ENCODE data around the gene TCF7L2. TPM values are rescaled to one million over a fixed set of nuclear protein-coding genes. Genes with fewer than 3 reads are reported as not detected.
A peak's percentile ranks its signal among the peaks of the same experiment; 100 is the strongest.

Gene TCF7L2
- total and polyA plus RNA-seq, 4 donors: 9.1 to 32.3 (median 21.4) TPM

DNA sequence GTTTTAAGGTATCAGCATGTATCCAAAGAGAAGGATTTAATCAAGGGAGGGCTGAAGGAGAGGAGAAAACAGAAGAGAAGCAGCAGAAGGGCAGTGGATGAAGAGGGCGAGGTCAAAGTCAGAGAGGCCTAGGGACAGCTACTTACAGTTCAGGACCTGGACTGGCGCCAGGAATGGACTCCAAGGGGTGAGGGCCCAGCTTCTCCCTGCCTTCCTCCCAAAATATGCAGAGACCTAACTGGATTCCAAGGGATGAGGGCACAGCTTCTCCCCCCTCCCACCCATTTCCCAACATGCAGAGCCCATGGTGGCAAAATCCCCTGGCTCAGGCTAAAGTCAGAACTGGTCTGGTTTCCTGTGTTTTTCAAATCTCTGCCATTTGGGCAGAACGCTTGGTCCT is 3.4 kb upstream of the TCF7L2 start:
- TF ChIP-seq CTCF (IDR thresholded peaks at IDR 0.05; ENCODE audit: control extremely low read depth, extremely low read depth): no peak
- H3K9me3 ChIP-seq (ENCODE audit: control insufficient read depth in 4 of 4, insufficient read depth in 3 of 4, low read length in 3 of 4): no peaks in the 10 kb centered on the region
- WGBS, 2 donors: 85 to 89% methylated on average over 3 of the region's 3 CpGs
- H3K4me3 ChIP-seq: no peak overlapping the region
- no peak overlapping the region for H3K27ac ChIP-seq (ENCODE audit: low read depth in 1 of 2, low read length in 1 of 2)
- H3K36me3 ChIP-seq (ENCODE audit: control insufficient read depth in 4 of 4, insufficient read depth in 4 of 4, low read length in 4 of 4): no peaks in the 10 kb centered on the region
- no peak for ATAC-seq (ENCODE audit: insufficient read depth, low FRiP score)
- H3K27me3 ChIP-seq (ENCODE audit: control insufficient read depth in 3 of 3, insufficient read depth in 3 of 3, low read length in 2 of 3): no peaks in the 10 kb centered on the region
- DNase-seq: peak in 2 of 3 donors; percentile 25 to 43
- H3K9ac ChIP-seq (ENCODE audit: insufficient read depth in 1 of 2, low read length in 2 of 2): no peak overlapping the region
- peaks cover 3 to 23% (median 11%) of the 10 kb centered on the region in 5 donors for H3K4me1 ChIP-seq (ENCODE audit: control insufficient read depth in 5 of 5, insufficient read depth in 5 of 5, low read length in 5 of 5)

- DNase-seq (no peak), ATAC-seq (ENCODE audit: insufficient read depth, low FRiP score) (no peak)
- Histone ChIP-seq H3K4me3 (no peak overlapping the region), H3K27ac (ENCODE audit: low read depth in 1 of 2, low read length in 1 of 2) (no peak overlapping the region), H3K4me1 (ENCODE audit: control insufficient read depth in 5 of 5, insufficient read depth in 5 of 5, low read length in 5 of 5) (peaks cover 3 to 27% (median 17%) of the 10 kb centered on the region in 5 donors), H3K9ac (ENCODE audit: insufficient read depth in 1 of 2, low read length in 2 of 2) (no peak overlapping the region), H3K9me3 (ENCODE audit: control insufficient read depth in 4 of 4, insufficient read depth in 3 of 4, low read length in 3 of 4) (no peaks in the 10 kb centered on the region), H3K27me3 (ENCODE audit: control insufficient read depth in 3 of 3, insufficient read depth in 3 of 3, low read length in 2 of 3) (no peaks in the 10 kb centered on the region), H3K36me3 (ENCODE audit: control insufficient read depth in 4 of 4, insufficient read depth in 4 of 4, low read length in 4 of 4) (no peaks in the 10 kb centered on the region)
- no peak for TF ChIP-seq CTCF (IDR thresholded peaks at IDR 0.05; ENCODE audit: control extremely low read depth, extremely low read depth)
- 96 to 97% methylated on average over 1 of the region's 1 CpG for WGBS, 2 donors
Measured at GRCh38 chr10:112948196-112948595, 1.9 kb upstream of the TCF7L2 start.

- Histone ChIP-seq H3K36me3 (ENCODE audit: control insufficient read depth in 4 of 4, insufficient read depth in 4 of 4, low read length in 4 of 4) (no peaks in the 10 kb centered on the region), H3K4me1 (ENCODE audit: control insufficient read depth in 5 of 5, insufficient read depth in 5 of 5, low read length in 5 of 5) (peaks cover 3 to 38% (median 26%) of the 10 kb centered on the region in 5 donors), H3K27me3 (ENCODE audit: control insufficient read depth in 3 of 3, insufficient read depth in 3 of 3, low read length in 2 of 3) (no peaks in the 10 kb centered on the region), H3K4me3 (no peak overlapping the region), H3K9me3 (ENCODE audit: control insufficient read depth in 4 of 4, insufficient read depth in 3 of 4, low read length in 3 of 4) (no peaks in the 10 kb centered on the region), H3K9ac (ENCODE audit: insufficient read depth in 1 of 2, low read length in 2 of 2) (no peak overlapping the region), H3K27ac (ENCODE audit: low read depth in 1 of 2, low read length in 1 of 2) (peak overlapping the region in 1 of 2 donors; percentile 79)
- peak in 1 of 3 donors; percentile 38 for DNase-seq
- TF ChIP-seq CTCF (IDR thresholded peaks at IDR 0.05; ENCODE audit: control extremely low read depth, extremely low read depth): no peak
- no peak for ATAC-seq (ENCODE audit: insufficient read depth, low FRiP score)
- 9 to 12% methylated on average over 9 of the region's 9 CpGs for WGBS, 2 donors
Measured at GRCh38 chr10:112949143-112949823, 764 bp upstream of the TCF7L2 start.
